22Rv1 (cell line): ENCODE data around the gene TCTN1.

Experiments used
- CTCF ChIP-seq: fragments of 450-650 bp; IDR thresholded peaks from 2 replicates; pipeline ENCODE4 v1.5.1; 2017; ENCODE audit warnings: mild to moderate bottlenecking
- ZFX ChIP-seq: fragments of 450-650 bp; IDR thresholded peaks from 2 replicates; pipeline ENCODE4 v1.6.1; 2017; ENCODE audit warnings: antibody characterized with exemption, borderline replicate concordance

GRCh38 chr12:110697236-110697635 lies 83.3 kb downstream of the TCTN1 start:
- TF ChIP-seq CTCF (no peak), ZFX (no peak)
